K562 (cell line): Measurements from ENCODE around the gene IL5. TPM values are rescaled to one million over a fixed set of nuclear protein-coding genes. Genes with fewer than 3 reads are reported as not detected.
A peak's percentile ranks its signal among the peaks of the same experiment; 100 is the strongest.

Experiments used
- ATF3 ChIP-seq, 2 experiments: fragments of 450-650 bp in 1 of 2; sonication (generic) in 1 of 2; formaldehyde crosslinking in 1 of 2; IDR thresholded peaks in 1 of 2; conservative IDR thresholded peaks in 1 of 2; 2 replicates each; pipeline versions ENCODE4 v1.6.1 to v1.8.1; 2016 to 2023; ENCODE audit warnings: mild to moderate bottlenecking in 2 of 2, moderate library complexity in 2 of 2, inconsistent platforms in 1 of 2, missing genetic modification reagents in 1 of 2
- BHLHE40 ChIP-seq: IDR thresholded peaks from 2 replicates; pipeline ENCODE4 v1.6.1; 2011; ENCODE audit warnings: low read length, improper control_type of control experiment
- CBFA2T2 ChIP-seq: fragments of 450-650 bp; conservative IDR thresholded peaks from 2 replicates; pipeline ENCODE4 v1.6.1; 2017; ENCODE audit warnings: mild to moderate bottlenecking
- CGGBP1 ChIP-seq: fragments of 250-450 bp; sonication (Bioruptor Pico); IDR thresholded peaks from 2 replicates; pipeline ENCODE4 v1.9.0; 2021; ENCODE audit warnings: mild to moderate bottlenecking
- EP300 ChIP-seq: IDR thresholded peaks from 2 replicates; pipeline ENCODE4 v1.6.1; 2012; ENCODE audit warnings: low read length, improper control_type of control experiment
- ETV1 ChIP-seq: fragments of 450-650 bp; conservative IDR thresholded peaks from 2 replicates; pipeline ENCODE4 v1.6.1; 2016; ENCODE audit warnings: missing genetic modification characterization, control low read depth, low read depth, missing compliant biosample characterization
- GABPB1 ChIP-seq: sonication (generic); formaldehyde crosslinking; IDR thresholded peaks from 2 replicates; pipeline ENCODE4 v1.8.0; 2022; ENCODE audit warnings: mild to moderate bottlenecking, missing genetic modification reagents
- GATAD2A ChIP-seq: fragments of 450-650 bp; IDR thresholded peaks from 2 replicates; pipeline ENCODE4 v1.6.1; 2017
- GTF2E2 ChIP-seq: fragments of 200-800 bp; sonication (Bioruptor generic); IDR thresholded peaks from 2 replicates; pipeline ENCODE4 v1.6.1; 2016; ENCODE audit warnings: missing genetic modification characterization, missing compliant biosample characterization
- HIVEP1 ChIP-seq: fragments of 250-450 bp; sonication (Bioruptor Pico); IDR thresholded peaks from 2 replicates; pipeline ENCODE4 v1.4.0; 2020; ENCODE audit warnings: mild to moderate bottlenecking
- ID3 ChIP-seq, 2 experiments: fragments of 250-450 bp in 1 of 2; fragments of 450-650 bp in 1 of 2; sonication (Bioruptor Pico) in 1 of 2; IDR thresholded peaks; 2 replicates each; pipeline versions ENCODE4 v1.6.1 to v1.8.0; 2016 to 2021; ENCODE audit warnings: mild to moderate bottlenecking in 2 of 2, moderate library complexity in 2 of 2, missing compliant biosample characterization in 1 of 2, missing genetic modification characterization in 1 of 2
- MEIS2 ChIP-seq: fragments of 450-650 bp; IDR thresholded peaks from 2 replicates; pipeline ENCODE4 v1.6.1; 2014; ENCODE audit warnings: mild to moderate bottlenecking; ENCODE audit not compliant: partially characterized antibody
- NFIC ChIP-seq: fragments of 450-650 bp; IDR thresholded peaks from 2 replicates; pipeline ENCODE4 v1.6.1; 2017; ENCODE audit warnings: mild to moderate bottlenecking, inconsistent platforms
- NRF1 ChIP-seq, 2 experiments: fragments of 450-650 bp; IDR thresholded peaks in 1 of 2; conservative IDR thresholded peaks in 1 of 2; 2 replicates each; pipeline ENCODE4 v1.6.1; 2014; ENCODE audit warnings: mild to moderate bottlenecking in 2 of 2
- RUNX1 ChIP-seq: sonication (generic); IDR thresholded peaks from 2 replicates; pipeline ENCODE4 v1.6.1; 2016; ENCODE audit warnings: antibody characterized with exemption, low read depth
- SIX5 ChIP-seq, 2 experiments: IDR thresholded peaks; 2 replicates each; pipeline ENCODE4 v1.6.1; 2011; ENCODE audit warnings: low read length in 2 of 2, borderline replicate concordance in 1 of 2, low read depth in 1 of 2, mild to moderate bottlenecking in 1 of 2, moderate library complexity in 1 of 2; ENCODE audit not compliant: insufficient read depth in 1 of 2
- SMAD2 ChIP-seq: fragments of 150-350 bp; IDR thresholded peaks from 2 replicates; pipeline ENCODE4 v1.6.1; 2014; ENCODE audit warnings: low read depth, mild to moderate bottlenecking, low read length
- TCFL5 ChIP-seq: fragments of 250-450 bp; sonication (Bioruptor Pico); conservative IDR thresholded peaks from 2 replicates; pipeline ENCODE4 v1.6.1; 2021; ENCODE audit warnings: mild to moderate bottlenecking, moderate library complexity, matching md5 sums
- XRCC5 ChIP-seq: fragments of 200-400 bp; formaldehyde crosslinking; IDR thresholded peaks from 2 replicates; pipeline ENCODE4 v1.6.1; 2017; ENCODE audit warnings: low read depth, mild to moderate bottlenecking, low read length
- ZBTB7A ChIP-seq: IDR thresholded peaks from 2 replicates; pipeline ENCODE4 v1.6.1; 2011; ENCODE audit warnings: low read depth, mild to moderate bottlenecking, low read length, moderate library complexity, borderline replicate concordance; ENCODE audit not compliant: control insufficient read depth
- ZKSCAN1 ChIP-seq: fragments of 150-350 bp; IDR thresholded peaks from 2 replicates; pipeline ENCODE4 v1.6.1; 2016; ENCODE audit warnings: low read depth, low read length
- ZNF143 ChIP-seq: sonication (generic); formaldehyde crosslinking; IDR thresholded peaks from 2 replicates; pipeline ENCODE4 v1.9.0; 2022; ENCODE audit warnings: mild to moderate bottlenecking, missing genetic modification reagents
- ZNF75A ChIP-seq: fragments of 450-650 bp; formaldehyde crosslinking; IDR thresholded peaks from 2 replicates; pipeline ENCODE4 v1.4.0; 2020; ENCODE audit warnings: mild to moderate bottlenecking
- polyA plus RNA-seq, 8 experiments: library from polyadenylated mRNA; depleted of rRNA in 4 of 8; stranded (reverse) in 5 of 8; unstranded in 3 of 8; fragments of >200 nt; fragmentation: Nextera tagmentation in 2 of 8; fragmentation: Illumina TruSeq in 1 of 8; extraction: Ambion mirVana in 2 of 8; extraction: Trizol in 1 of 8; gene quantifications; 2 replicates each; pipeline versions ENCODE4 v1.2.1 to v1.2.3, GENCODE V29; 2011 to 2014; ENCODE audit warnings: inconsistent platforms in 1 of 8, missing spikeins in 1 of 8
- total RNA-seq, 7 experiments: library from RNA; depleted of rRNA in 6 of 7; stranded (reverse); fragments of >200 nt in 6 of 7; fragmentation: Illumina TruSeq in 2 of 7; extraction: Trizol in 2 of 7; gene quantifications; 2 replicates each; pipeline versions ENCODE4 v1.2.1 to v1.2.3, GENCODE V29; 2011 to 2021; ENCODE audit warnings: low replicate concordance in 1 of 7
- TF ChIP-seq, protein P1 (sequence below): IDR thresholded peaks from 2 replicates; pipeline ENCODE4 v1.6.1; 2014; ENCODE audit warnings: antibody characterized with exemption
- TF ChIP-seq, protein P2 (sequence below): fragments of 450-650 bp; IDR thresholded peaks from 2 replicates; pipeline ENCODE4 v1.6.1; 2016

IL5 gene
- total and polyA plus RNA-seq, 9 of the 15 experiments (the other 6 are each of a cell fraction or from before 2014, with no cell fraction given), result 0.44 TPM; not detected in 8

DNA sequence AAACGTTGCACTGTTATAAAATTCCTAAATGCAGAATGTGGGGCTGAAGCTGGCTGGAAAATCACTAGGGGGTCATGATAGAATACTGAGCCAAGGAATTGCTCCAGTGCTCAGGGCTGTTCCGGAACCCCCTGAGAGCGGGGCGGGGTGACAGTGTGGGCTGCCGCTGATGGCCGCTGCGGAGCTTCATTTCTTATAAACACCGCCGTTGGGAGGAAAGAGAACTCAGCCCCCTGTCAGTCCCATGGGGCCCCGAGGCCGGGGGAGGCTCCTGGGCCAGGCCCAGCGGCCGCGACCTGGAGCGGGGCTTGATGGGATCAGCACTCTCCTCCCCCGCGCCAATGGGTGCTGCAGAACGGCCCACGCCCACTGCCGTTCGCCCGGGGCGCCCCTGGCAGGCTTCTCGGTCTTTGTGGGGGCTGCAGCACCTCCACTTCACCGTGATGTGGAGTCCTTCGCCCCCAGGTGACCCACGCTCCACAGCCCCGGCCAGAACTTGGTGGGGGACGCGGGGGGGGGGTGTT is 47.6 kb downstream of the IL5 start (continued):
- TF ChIP-seq XRCC5 (0 out of 2 replicates have a peak, but pooled peaks have one; percentile 33), SMAD2 (no peak), ZBTB7A (peak; percentile 88), SIX5 (IDR thresholded peaks at IDR 0.05; ENCODE audit: borderline replicate concordance in 1 of 2, insufficient read depth in 1 of 2, low read depth in 1 of 2, low read length in 2 of 2) (no peak), GTF2E2 (tag) (peak; percentile 90), HIVEP1 (CRISPR knock-in tag) (no peak), ID3 (CRISPR knock-in tag; IDR thresholded peaks at IDR 0.05) (no peak), ID3 (tag; IDR thresholded peaks at IDR 0.05) (no peak), NRF1 (conservative IDR thresholded peaks at IDR 0.05 in 1 of 2, IDR thresholded peaks at IDR 0.05 in 1 of 2) (peak; percentile 51 to 54), ATF3 (IDR thresholded peaks at IDR 0.05) (no peak), ATF3 (CRISPR knock-in tag; conservative IDR thresholded peaks at IDR 0.05) (0 out of 2 replicates have a peak, but pooled peaks have one; percentile 39), CBFA2T2 (no peak), ZNF143 (0 out of 2 replicates have a peak, but pooled peaks have one; percentile 46), MEIS2 (peak; percentile 68), CGGBP1 (CRISPR knock-in tag) (no peak), ETV1 (peak; percentile 80), GABPB1 (CRISPR knock-in tag) (peak; percentile 51; the same call in 1 of the 2 replicates), ZKSCAN1 (0 out of 2 replicates have a peak, but pooled peaks have one; percentile 12), ZNF75A (0 out of 2 replicates have a peak, but pooled peaks have one; percentile 17), GATAD2A (peak; percentile 76; the same call in 1 of the 2 replicates), BHLHE40 (no peak; the same call in 1 of the 2 replicates), TCFL5 (CRISPR knock-in tag) (0 out of 2 replicates have a peak, but pooled peaks have one; percentile 34), NFIC (peak; percentile 68), RUNX1 (peak; percentile 60; the same call in 1 of the 2 replicates), EP300 (peak; percentile 60)
- TF ChIP-seq, protein P1, sequence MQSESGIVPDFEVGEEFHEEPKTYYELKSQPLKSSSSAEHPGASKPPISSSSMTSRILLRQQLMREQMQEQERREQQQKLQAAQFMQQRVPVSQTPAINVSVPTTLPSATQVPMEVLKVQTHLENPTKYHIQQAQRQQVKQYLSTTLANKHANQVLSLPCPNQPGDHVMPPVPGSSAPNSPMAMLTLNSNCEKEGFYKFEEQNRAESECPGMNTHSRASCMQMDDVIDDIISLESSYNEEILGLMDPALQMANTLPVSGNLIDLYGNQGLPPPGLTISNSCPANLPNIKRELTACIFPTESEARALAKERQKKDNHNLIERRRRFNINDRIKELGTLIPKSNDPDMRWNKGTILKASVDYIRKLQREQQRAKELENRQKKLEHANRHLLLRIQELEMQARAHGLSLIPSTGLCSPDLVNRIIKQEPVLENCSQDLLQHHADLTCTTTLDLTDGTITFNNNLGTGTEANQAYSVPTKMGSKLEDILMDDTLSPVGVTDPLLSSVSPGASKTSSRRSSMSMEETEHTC, result peak; percentile 47; the same call in 1 of the 2 replicates
- TF ChIP-seq, protein P2, sequence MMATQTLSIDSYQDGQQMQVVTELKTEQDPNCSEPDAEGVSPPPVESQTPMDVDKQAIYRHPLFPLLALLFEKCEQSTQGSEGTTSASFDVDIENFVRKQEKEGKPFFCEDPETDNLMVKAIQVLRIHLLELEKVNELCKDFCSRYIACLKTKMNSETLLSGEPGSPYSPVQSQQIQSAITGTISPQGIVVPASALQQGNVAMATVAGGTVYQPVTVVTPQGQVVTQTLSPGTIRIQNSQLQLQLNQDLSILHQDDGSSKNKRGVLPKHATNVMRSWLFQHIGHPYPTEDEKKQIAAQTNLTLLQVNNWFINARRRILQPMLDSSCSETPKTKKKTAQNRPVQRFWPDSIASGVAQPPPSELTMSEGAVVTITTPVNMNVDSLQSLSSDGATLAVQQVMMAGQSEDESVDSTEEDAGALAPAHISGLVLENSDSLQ, result peak; percentile 91
